SK-N-SH treated with all-trans-retinoic acid at 6 μM for 48 hours (cell line): ENCODE measurements around the gene ACADVL.

Experiments
- ATAC-seq: fragments of 200-7000 bp; cut with Tn5 transposase; 3 replicates; pipeline ENCODE4 v1.9.1; 2020; ENCODE audit warnings: mild to moderate bottlenecking, moderate library complexity
- ARNTL ChIP-seq: fragments of 450-650 bp; formaldehyde crosslinking; IDR thresholded peaks from 2 replicates; pipeline ENCODE4 v1.5.0; 2020; ENCODE audit warnings: low read depth, mild to moderate bottlenecking, moderate library complexity, borderline replicate concordance
- BACH2 ChIP-seq: fragments of 250-450 bp; sonication (Bioruptor Pico); IDR thresholded peaks from 2 replicates; pipeline ENCODE4 v1.9.0; 2021; ENCODE audit warnings: mild to moderate bottlenecking, borderline replicate concordance
- CSDC2 ChIP-seq: fragments of 250-450 bp; sonication (Bioruptor Pico); IDR thresholded peaks from 2 replicates; pipeline ENCODE4 v1.5.0; 2020; ENCODE audit warnings: mild to moderate bottlenecking, moderate library complexity
- ESRRG ChIP-seq: fragments of 250-450 bp; sonication (Bioruptor Pico); IDR thresholded peaks from 2 replicates; pipeline ENCODE4 v1.6.1; 2021; ENCODE audit warnings: mild to moderate bottlenecking
- GLIS3 ChIP-seq: fragments of 250-450 bp; sonication (Bioruptor Pico); IDR thresholded peaks from 2 replicates; pipeline ENCODE4 v1.5.0; 2020; ENCODE audit warnings: mild to moderate bottlenecking, moderate library complexity
- ISL1 ChIP-seq: fragments of 250-450 bp; sonication (Bioruptor Pico); IDR thresholded peaks from 2 replicates; pipeline ENCODE4 v2.1.2; 2022; ENCODE audit warnings: mild to moderate bottlenecking, moderate library complexity
- OSR1 ChIP-seq: fragments of 250-450 bp; sonication (Bioruptor Pico); IDR thresholded peaks from 2 replicates; pipeline ENCODE4 v1.8.0; 2022; ENCODE audit warnings: moderate library complexity, mild to moderate bottlenecking, inconsistent platforms
- PPARA ChIP-seq: fragments of 250-450 bp; sonication (Bioruptor Pico); IDR thresholded peaks from 2 replicates; pipeline ENCODE4 v1.5.0; 2020; ENCODE audit warnings: mild to moderate bottlenecking, borderline replicate concordance
- RARB ChIP-seq: fragments of 250-450 bp; sonication (Bioruptor Pico); IDR thresholded peaks from 2 replicates; pipeline ENCODE4 v1.8.0; 2021; ENCODE audit warnings: mild to moderate bottlenecking, moderate library complexity
- SNAI2 ChIP-seq: fragments of 250-450 bp; sonication (Bioruptor Pico); IDR thresholded peaks from 2 replicates; pipeline ENCODE4 v1.5.0; 2020; ENCODE audit warnings: mild to moderate bottlenecking, moderate library complexity
- TCF4 ChIP-seq: fragments of 250-450 bp; sonication (Bioruptor Pico); IDR thresholded peaks from 2 replicates; pipeline ENCODE4 v1.8.0; 2021; ENCODE audit warnings: mild to moderate bottlenecking, moderate library complexity, borderline replicate concordance
- TOX ChIP-seq: fragments of 250-450 bp; sonication (Bioruptor Pico); IDR thresholded peaks from 2 replicates; pipeline ENCODE4 v1.8.0; 2021; ENCODE audit warnings: mild to moderate bottlenecking, moderate library complexity, borderline replicate concordance
- ZC3H10 ChIP-seq: fragments of 250-450 bp; sonication (Bioruptor Pico); IDR thresholded peaks from 2 replicates; pipeline ENCODE4 v1.5.1; 2021; ENCODE audit warnings: mild to moderate bottlenecking, moderate library complexity
- ZFP3 ChIP-seq: fragments of 250-450 bp; sonication (Bioruptor Pico); IDR thresholded peaks from 2 replicates; pipeline ENCODE4 v1.5.0; 2020; ENCODE audit warnings: mild to moderate bottlenecking, moderate library complexity
- ZFP30 ChIP-seq: fragments of 450-650 bp; formaldehyde crosslinking; IDR thresholded peaks from 2 replicates; pipeline ENCODE4 v1.5.0; 2022; ENCODE audit warnings: mild to moderate bottlenecking, moderate library complexity
- ZNF565 ChIP-seq: fragments of 450-650 bp; formaldehyde crosslinking; conservative IDR thresholded peaks from 2 replicates; pipeline ENCODE4 v1.5.0; 2020; ENCODE audit warnings: low read depth, mild to moderate bottlenecking, moderate library complexity
- ZNF70 ChIP-seq: fragments of 450-650 bp; formaldehyde crosslinking; IDR thresholded peaks from 2 replicates; pipeline ENCODE4 v1.5.0; 2020; ENCODE audit warnings: mild to moderate bottlenecking, moderate library complexity
- ZNF8 ChIP-seq: fragments of 450-650 bp; formaldehyde crosslinking; IDR thresholded peaks from 2 replicates; pipeline ENCODE4 v1.5.0; 2020; ENCODE audit warnings: mild to moderate bottlenecking, moderate library complexity
- TF ChIP-seq, protein P1 (sequence below): fragments of 250-450 bp; sonication (Bioruptor Pico); IDR thresholded peaks from 2 replicates; pipeline ENCODE4 v1.5.1; 2020; ENCODE audit warnings: low read depth, mild to moderate bottlenecking, moderate library complexity
- TF ChIP-seq, protein P2 (sequence below): fragments of 250-450 bp; sonication (Bioruptor Pico); IDR thresholded peaks from 2 replicates; pipeline ENCODE4 v1.8.0; 2021; ENCODE audit warnings: low read depth, mild to moderate bottlenecking, moderate library complexity, borderline replicate concordance
- TF ChIP-seq, protein P3 (sequence below): fragments of 250-450 bp; sonication (Bioruptor Pico); IDR thresholded peaks from 2 replicates; pipeline ENCODE4 v1.5.1; 2021; ENCODE audit warnings: mild to moderate bottlenecking, moderate library complexity

The ACADVL gene

DNA sequence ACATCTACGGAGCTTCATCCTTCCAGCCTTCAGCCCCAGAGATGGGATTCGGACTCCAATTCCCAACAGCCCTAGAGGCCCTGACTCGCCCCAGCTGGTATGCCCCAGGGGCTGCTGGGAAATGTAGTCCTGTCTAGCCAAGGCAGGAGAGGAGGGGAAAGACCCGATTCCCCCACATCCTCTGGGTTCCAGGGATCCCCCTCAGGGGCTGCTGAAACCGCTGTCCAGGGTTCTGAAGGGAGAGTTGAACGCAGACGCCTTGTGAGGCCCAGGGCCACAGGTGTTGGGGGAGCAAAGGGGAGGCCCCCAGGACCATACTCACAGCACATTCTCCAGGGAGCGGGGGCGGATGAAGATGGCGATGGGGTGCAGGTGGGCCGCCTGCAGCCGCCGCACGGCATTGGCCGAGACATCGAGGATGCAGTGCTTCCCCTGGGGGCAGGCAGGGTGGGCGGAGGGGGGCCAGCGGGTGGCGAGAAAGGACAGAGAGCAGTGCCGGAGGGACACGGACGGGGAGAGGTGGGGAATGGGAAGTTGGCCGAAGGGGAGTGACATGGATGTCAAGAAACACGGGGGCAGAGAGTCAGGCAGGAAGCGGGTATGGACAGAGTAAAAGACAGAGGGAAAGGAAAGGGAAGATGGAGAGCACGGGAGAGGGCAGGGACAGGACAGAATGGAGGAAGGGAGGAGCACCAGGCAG is 28.0 kb upstream of the ACADVL start:
- ATAC-seq = peak; percentile 92
- TF ChIP-seq, protein P1, sequence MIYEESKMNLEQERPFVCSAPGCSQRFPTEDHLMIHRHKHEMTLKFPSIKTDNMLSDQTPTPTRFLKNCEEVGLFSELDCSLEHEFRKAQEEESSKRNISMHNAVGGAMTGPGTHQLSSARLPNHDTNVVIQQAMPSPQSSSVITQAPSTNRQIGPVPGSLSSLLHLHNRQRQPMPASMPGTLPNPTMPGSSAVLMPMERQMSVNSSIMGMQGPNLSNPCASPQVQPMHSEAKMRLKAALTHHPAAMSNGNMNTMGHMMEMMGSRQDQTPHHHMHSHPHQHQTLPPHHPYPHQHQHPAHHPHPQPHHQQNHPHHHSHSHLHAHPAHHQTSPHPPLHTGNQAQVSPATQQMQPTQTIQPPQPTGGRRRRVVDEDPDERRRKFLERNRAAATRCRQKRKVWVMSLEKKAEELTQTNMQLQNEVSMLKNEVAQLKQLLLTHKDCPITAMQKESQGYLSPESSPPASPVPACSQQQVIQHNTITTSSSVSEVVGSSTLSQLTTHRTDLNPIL (CRISPR knock-in tag) = no peak
- TF ChIP-seq TCF4 (CRISPR knock-in tag) (no peak), ZNF70 (CRISPR knock-in tag) (no peak), GLIS3 (CRISPR knock-in tag) (no peak), TOX (CRISPR knock-in tag) (no peak), OSR1 (CRISPR knock-in tag) (no peak), ISL1 (CRISPR knock-in tag) (no peak), ZNF8 (CRISPR knock-in tag) (no peak), ZC3H10 (CRISPR knock-in tag) (no peak), ZFP3 (CRISPR knock-in tag) (no peak), ARNTL (CRISPR knock-in tag) (no peak), BACH2 (no peak), ZFP30 (CRISPR knock-in tag) (no peak), SNAI2 (CRISPR knock-in tag) (no peak), ZNF565 (CRISPR knock-in tag) (no peak), PPARA (CRISPR knock-in tag) (no peak), ESRRG (CRISPR knock-in tag) (no peak)
- TF ChIP-seq, protein P2, sequence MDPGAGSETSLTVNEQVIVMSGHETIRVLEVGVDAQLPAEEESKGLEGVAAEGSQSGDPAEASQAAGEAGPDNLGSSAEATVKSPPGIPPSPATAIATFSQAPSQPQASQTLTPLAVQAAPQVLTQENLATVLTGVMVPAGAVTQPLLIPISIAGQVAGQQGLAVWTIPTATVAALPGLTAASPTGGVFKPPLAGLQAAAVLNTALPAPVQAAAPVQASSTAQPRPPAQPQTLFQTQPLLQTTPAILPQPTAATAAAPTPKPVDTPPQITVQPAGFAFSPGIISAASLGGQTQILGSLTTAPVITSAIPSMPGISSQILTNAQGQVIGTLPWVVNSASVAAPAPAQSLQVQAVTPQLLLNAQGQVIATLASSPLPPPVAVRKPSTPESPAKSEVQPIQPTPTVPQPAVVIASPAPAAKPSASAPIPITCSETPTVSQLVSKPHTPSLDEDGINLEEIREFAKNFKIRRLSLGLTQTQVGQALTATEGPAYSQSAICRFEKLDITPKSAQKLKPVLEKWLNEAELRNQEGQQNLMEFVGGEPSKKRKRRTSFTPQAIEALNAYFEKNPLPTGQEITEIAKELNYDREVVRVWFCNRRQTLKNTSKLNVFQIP (CRISPR knock-in tag) = no peak

DNA sequence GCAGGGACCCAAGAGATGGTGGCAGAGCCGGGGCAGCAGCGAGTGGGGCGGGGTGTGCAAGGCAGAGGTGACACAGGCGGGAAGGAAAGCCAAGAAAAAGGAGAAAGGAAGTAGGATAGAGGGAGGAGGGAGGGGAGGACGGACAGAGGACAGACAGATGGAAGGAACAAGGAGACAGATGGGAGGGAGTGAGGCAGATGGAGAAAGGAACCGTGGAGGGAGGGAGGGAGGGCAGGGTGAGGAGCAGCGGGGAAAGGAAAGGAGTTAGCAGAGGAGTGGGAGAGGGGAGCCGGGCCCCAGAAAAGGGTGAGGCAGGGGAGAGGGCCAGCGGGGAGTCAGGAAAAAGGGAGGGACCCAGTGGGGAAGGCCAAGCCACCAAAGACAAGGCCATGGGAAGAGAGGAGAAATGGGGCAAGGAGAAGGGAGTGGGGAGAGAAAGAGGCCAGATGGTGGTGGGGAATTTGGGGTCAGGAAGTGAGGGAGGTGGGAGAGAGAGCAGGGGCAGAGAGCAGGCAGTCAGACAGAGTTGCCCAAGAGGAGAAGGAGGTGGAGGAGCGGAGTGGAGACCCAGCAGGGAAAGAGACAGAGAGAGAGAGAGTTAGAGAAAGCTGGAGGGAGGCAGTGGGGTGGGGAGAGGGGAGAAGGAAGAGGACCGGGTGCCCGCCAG is 27.3 kb upstream of the ACADVL start:
- TF ChIP-seq RARB (CRISPR knock-in tag) (no peak), ZFP30 (CRISPR knock-in tag) (no peak), BACH2 (no peak), ZNF8 (CRISPR knock-in tag) (no peak), OSR1 (CRISPR knock-in tag) (no peak), CSDC2 (CRISPR knock-in tag) (no peak), ZNF70 (CRISPR knock-in tag) (no peak), GLIS3 (CRISPR knock-in tag) (no peak), ZNF565 (CRISPR knock-in tag) (no peak), TOX (CRISPR knock-in tag) (no peak), ARNTL (CRISPR knock-in tag) (no peak), ISL1 (CRISPR knock-in tag) (no peak), ZFP3 (CRISPR knock-in tag) (no peak), PPARA (CRISPR knock-in tag) (no peak)
- TF ChIP-seq, protein P1 (CRISPR knock-in tag) = no peak
- TF ChIP-seq, protein P3, sequence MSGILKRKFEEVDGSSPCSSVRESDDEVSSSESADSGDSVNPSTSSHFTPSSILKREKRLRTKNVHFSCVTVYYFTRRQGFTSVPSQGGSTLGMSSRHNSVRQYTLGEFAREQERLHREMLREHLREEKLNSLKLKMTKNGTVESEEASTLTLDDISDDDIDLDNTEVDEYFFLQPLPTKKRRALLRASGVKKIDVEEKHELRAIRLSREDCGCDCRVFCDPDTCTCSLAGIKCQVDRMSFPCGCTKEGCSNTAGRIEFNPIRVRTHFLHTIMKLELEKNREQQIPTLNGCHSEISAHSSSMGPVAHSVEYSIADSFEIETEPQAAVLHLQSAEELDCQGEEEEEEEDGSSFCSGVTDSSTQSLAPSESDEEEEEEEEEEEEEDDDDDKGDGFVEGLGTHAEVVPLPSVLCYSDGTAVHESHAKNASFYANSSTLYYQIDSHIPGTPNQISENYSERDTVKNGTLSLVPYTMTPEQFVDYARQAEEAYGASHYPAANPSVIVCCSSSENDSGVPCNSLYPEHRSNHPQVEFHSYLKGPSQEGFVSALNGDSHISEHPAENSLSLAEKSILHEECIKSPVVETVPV (CRISPR knock-in tag) = no peak
- TF ChIP-seq, protein P2 (CRISPR knock-in tag) = no peak
- TF ChIP-seq, all 23 proteins: peak for 0
- ATAC-seq = no peak
